Measurements from ENCODE around the gene ICE2. TPM values are rescaled to one million over a fixed set of nuclear protein-coding genes. Genes with fewer than 3 reads are reported as not detected.

The ICE2 gene
- total RNA-seq, 1 donor from 2014 or later, result 32.1 TPM

GRCh38 chr15:60480888-60481287 is 1.9 kb upstream of the ICE2 start:
- DNase-seq (ENCODE audit: low spot score), result no peak
- no peaks in the 10 kb centered on the region for H3K9me3 Mint-ChIP-seq (ENCODE audit: low read depth)
- H3K36me3 Mint-ChIP-seq (ENCODE audit: low read depth), result no peaks in the 10 kb centered on the region
- H3K27me3 Mint-ChIP-seq (ENCODE audit: low read depth), result no peaks in the 10 kb centered on the region
- TF ChIP-seq CTCF (IDR thresholded peaks at IDR 0.05), result no peak
- no peak overlapping the region for H3K4me3 Mint-ChIP-seq (ENCODE audit: unreplicated experiment)
- H3K4me1 Mint-ChIP-seq (ENCODE audit: low read depth), result peaks cover 34% of the 10 kb centered on the region
- H3K27ac Mint-ChIP-seq (ENCODE audit: unreplicated experiment), result no peak overlapping the region

- Mint-ChIP-seq H3K27ac (ENCODE audit: unreplicated experiment) (no peak overlapping the region), H3K27me3 (ENCODE audit: low read depth) (no peaks in the 10 kb centered on the region), H3K36me3 (ENCODE audit: low read depth) (no peaks in the 10 kb centered on the region), H3K4me3 (ENCODE audit: unreplicated experiment) (no peak overlapping the region), H3K4me1 (ENCODE audit: low read depth) (peaks cover 34% of the 10 kb centered on the region), H3K9me3 (ENCODE audit: low read depth) (no peaks in the 10 kb centered on the region)
- no peak for DNase-seq (ENCODE audit: low spot score)
- TF ChIP-seq CTCF (IDR thresholded peaks at IDR 0.05), result no peak
Observed at GRCh38 chr15:60480149-60480548, 1.2 kb upstream of the ICE2 start.

GRCh38 chr15:60479361-60480110 is 594 bp upstream of the ICE2 start:
- no peaks in the 10 kb centered on the region for H3K27me3 Mint-ChIP-seq (ENCODE audit: low read depth)
- DNase-seq (ENCODE audit: low spot score), result no peak
- no peaks in the 10 kb centered on the region for H3K9me3 Mint-ChIP-seq (ENCODE audit: low read depth)
- H3K27ac Mint-ChIP-seq (ENCODE audit: unreplicated experiment), result peak overlapping the region; percentile 97
- H3K4me3 Mint-ChIP-seq (ENCODE audit: unreplicated experiment), result peak overlapping the region; percentile 92
- peaks cover 2% of the 10 kb centered on the region for H3K36me3 Mint-ChIP-seq (ENCODE audit: low read depth)
- peaks cover 34% of the 10 kb centered on the region for H3K4me1 Mint-ChIP-seq (ENCODE audit: low read depth)
- TF ChIP-seq CTCF (IDR thresholded peaks at IDR 0.05), result peak; percentile 0

- no peak for DNase-seq (ENCODE audit: low spot score)
- Mint-ChIP-seq H3K4me1 (ENCODE audit: low read depth) (peaks cover 34% of the 10 kb centered on the region), H3K27me3 (ENCODE audit: low read depth) (no peaks in the 10 kb centered on the region), H3K36me3 (ENCODE audit: low read depth) (peaks cover 3% of the 10 kb centered on the region), H3K27ac (ENCODE audit: unreplicated experiment) (peak overlapping the region; percentile 97), H3K9me3 (ENCODE audit: low read depth) (no peaks in the 10 kb centered on the region), H3K4me3 (ENCODE audit: unreplicated experiment) (peak overlapping the region; percentile 92)
- TF ChIP-seq CTCF (IDR thresholded peaks at IDR 0.05), result no peak
Observed at GRCh38 chr15:60477916-60478565, 901 bp downstream of the ICE2 start.

- no peak for DNase-seq (ENCODE audit: low spot score)
- TF ChIP-seq CTCF (IDR thresholded peaks at IDR 0.05), result no peak
- peaks cover 34% of the 10 kb centered on the region for H3K4me1 Mint-ChIP-seq (ENCODE audit: low read depth)
- H3K4me3 Mint-ChIP-seq (ENCODE audit: unreplicated experiment), result no peak overlapping the region
- no peak overlapping the region for H3K27ac Mint-ChIP-seq (ENCODE audit: unreplicated experiment)
- H3K9me3 Mint-ChIP-seq (ENCODE audit: low read depth), result no peaks in the 10 kb centered on the region
- peaks cover 6% of the 10 kb centered on the region for H3K36me3 Mint-ChIP-seq (ENCODE audit: low read depth)
- no peaks in the 10 kb centered on the region for H3K27me3 Mint-ChIP-seq (ENCODE audit: low read depth)
Observed at GRCh38 chr15:60477164-60477563, 1.8 kb downstream of the ICE2 start.

All from chondrocyte (in vitro differentiated cells).